Raji (cell line): Measurements from ENCODE around the gene ATP5ME.

Experiments
- POLR2A ChIP-seq: IDR thresholded peaks from 2 replicates; pipeline ENCODE4 v1.6.1; 2011; ENCODE audit warnings: low read depth, low read length, control low read depth; ENCODE audit not compliant: insufficient read depth

ATP5ME gene

GRCh38 chr4:658681-659667, 15.1 kb downstream of the ATP5ME start:
- 0 out of 2 replicates have a peak, but pooled peaks have one; percentile 21 for TF ChIP-seq POLR2A

- TF ChIP-seq POLR2A = no peak
Measured at GRCh38 chr4:657834-658667, 16.0 kb downstream of the ATP5ME start.

- TF ChIP-seq POLR2A = no peak
Measured at GRCh38 chr4:657338-657833, 16.7 kb downstream of the ATP5ME start.

DNA sequence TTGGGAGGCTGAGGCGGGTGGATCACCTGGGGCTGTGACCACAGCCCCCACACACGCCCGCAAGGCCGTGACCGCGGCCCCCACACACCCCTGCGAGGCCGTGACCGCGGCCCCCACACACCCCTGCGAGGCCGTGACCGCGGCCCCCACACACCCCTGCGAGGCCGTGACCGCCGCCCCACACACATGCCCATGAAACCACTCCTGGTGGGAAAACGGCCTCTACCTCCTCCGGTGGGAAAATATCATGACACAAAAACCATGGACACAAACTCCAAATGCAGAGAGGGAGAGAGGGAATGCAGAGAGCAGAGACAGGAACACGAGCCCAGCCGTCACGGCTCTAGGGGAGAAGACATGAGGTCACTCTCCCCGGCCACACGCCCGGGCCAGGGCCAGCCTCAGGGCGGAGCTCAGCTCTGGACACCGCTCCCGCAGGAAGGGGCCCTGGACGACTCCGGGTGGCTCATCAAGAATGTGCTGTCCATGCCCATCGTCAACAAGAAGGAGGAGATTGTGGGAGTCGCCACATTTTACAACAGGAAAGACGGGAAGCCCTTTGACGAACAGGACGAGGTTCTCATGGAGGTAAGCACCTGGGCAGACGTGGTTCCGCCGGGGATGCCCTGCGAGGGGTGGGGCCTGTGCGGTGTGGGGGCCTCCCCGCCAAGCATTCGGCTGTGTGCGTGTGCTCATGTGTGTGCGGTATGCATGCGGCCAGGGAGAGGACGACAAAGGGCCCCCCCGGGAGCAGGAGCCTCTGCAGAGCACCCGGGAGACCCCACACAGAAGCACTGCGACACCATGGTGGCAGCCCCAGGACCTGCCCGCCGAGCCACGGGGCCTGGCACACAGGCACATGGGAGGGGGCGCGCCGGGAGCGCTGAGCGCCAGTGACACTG, 17.4 kb downstream of the ATP5ME start:
- no peak for TF ChIP-seq POLR2A

DNA sequence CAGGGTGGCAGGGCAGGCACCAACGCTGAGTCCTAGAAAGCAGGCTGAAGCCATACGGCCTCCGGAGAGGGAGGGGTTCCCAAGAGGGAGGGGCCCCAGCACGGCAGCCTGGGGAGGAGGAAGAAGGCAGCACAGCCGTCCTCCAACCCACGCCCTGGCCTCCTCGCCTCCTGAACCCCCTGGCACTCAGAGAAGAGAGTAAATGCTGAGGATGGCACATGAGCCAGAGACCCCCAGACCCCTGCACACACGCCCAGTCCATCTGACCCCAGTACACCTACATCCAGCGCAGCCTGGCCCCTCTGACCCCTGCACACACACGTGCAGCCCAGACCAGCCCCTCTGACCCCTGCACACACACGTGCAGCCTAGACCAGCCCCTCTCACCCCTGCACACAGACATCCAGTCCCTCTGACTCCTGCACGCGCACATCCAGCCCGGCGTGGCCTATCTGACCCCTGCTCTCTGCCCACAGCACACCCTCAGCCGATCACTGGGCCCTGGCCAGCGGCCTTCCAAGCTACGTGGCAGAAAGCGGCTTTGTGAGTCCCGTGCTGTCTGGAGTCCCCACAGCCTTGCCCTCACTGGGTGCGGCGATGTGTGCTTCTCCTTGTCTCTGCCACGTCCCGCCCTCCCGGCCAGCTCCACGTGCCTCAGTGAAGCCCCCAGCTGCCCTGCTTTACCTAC, 18.5 kb downstream of the ATP5ME start:
- no peak for TF ChIP-seq POLR2A

GRCh38 chr4:654871-655463, 19.1 kb downstream of the ATP5ME start:
- TF ChIP-seq POLR2A = no peak

DNA sequence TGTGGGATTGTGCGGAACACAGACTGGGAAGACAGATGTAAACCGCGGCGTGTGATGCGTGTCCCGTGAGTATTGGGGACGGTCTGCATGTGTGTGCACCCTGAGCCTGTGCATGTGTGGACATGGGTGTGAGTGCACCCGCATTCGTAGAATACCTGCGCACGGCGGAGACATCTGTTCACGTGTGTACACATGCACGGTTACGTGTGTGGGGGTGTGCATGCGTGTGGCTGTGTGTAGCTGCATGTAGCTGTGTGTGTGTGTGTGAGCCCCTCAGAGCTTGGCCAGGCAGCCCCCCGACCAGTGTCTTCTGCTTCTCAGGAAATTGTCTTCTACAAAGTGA, 19.6 kb downstream of the ATP5ME start:
- no peak for TF ChIP-seq POLR2A

GRCh38 chr4:653831-654502, 20.1 kb downstream of the ATP5ME start:
- no peak for TF ChIP-seq POLR2A

GRCh38 chr4:653080-653821, 20.8 kb downstream of the ATP5ME start:
- TF ChIP-seq POLR2A = no peak

GRCh38 chr4:651884-652642, 22.0 kb downstream of the ATP5ME start:
- no peak for TF ChIP-seq POLR2A

- TF ChIP-seq POLR2A = no peak
Measured at GRCh38 chr4:650951-651883, 22.9 kb downstream of the ATP5ME start.
